SK-N-MC (cell line): ENCODE data around the gene UBR7.

ENCODE experiments used
- FOXP2 ChIP-seq: optimal IDR thresholded peaks from 2 replicates; pipeline ENCODE3; 2011; ENCODE audit warnings: mild to moderate bottlenecking, moderate library complexity; ENCODE audit not compliant: insufficient read depth; ENCODE audit errors: extremely low read length, control extremely low read depth
- POLR2AphosphoS5 ChIP-seq: IDR thresholded peaks from 2 replicates; pipeline ENCODE4 v1.6.1; 2012; ENCODE audit warnings: mild to moderate bottlenecking, low read depth, low read length, borderline replicate concordance

DNA sequence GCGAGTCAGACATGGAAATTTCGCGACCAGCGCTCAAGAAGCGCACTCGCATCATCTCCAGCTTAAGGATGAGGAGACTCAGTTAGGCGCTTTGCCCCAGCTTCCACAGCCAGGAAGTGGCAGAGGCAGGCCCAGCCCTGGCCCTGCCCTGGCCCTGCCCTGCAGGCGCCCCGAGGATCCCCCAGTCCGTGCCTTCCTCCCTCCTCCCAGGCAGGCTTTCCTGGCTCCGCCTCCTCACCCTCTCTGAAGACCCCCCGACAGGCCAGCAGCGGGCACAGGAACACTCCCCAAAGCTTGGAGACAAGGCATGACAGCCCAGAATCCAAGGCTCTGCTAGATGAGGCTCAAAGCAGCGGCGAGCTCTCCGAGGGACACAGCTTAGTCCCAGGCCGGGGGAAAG is 25.1 kb downstream of the UBR7 start:
- TF ChIP-seq POLR2AphosphoS5 (no peak), FOXP2 (no peak)
